ENCODE data around the gene AGAP1. TPM values are rescaled to one million over a fixed set of nuclear protein-coding genes. Genes with fewer than 3 reads are reported as not detected.

Gene AGAP1
- total and polyA plus RNA-seq, 4 donors, result 2.0 to 8.5 (median 5.4) TPM

GRCh38 chr2:235979753-235980435 lies 486.1 kb downstream of the AGAP1 start:
- TF ChIP-seq ATF3 (IDR thresholded peaks at IDR 0.05) (no peak), SP1 (IDR thresholded peaks at IDR 0.05) (no peak), HNF4A (conservative IDR thresholded peaks at IDR 0.05) (no peak), EGR1 (IDR thresholded peaks at IDR 0.05; ENCODE audit: low read depth in 2 of 2) (no peak), MAX (IDR thresholded peaks at IDR 0.05) (no peak), HNF4G (IDR thresholded peaks at IDR 0.05) (no peak), ZBTB33 (IDR thresholded peaks at IDR 0.05) (no peak), REST (IDR thresholded peaks at IDR 0.05) (no peak), FOXA1 (IDR thresholded peaks at IDR 0.05) (no peak), FOXA2 (IDR thresholded peaks at IDR 0.05) (no peak), RXRA (IDR thresholded peaks at IDR 0.05) (no peak), GABPA (IDR thresholded peaks at IDR 0.05 in 1 of 2, conservative IDR thresholded peaks at IDR 0.05 in 1 of 2) (no peak), NR2F2 (IDR thresholded peaks at IDR 0.05) (no peak), TAF1 (conservative IDR thresholded peaks at IDR 0.05) (no peak), RAD21 (IDR thresholded peaks at IDR 0.05) (no peak), JUND (IDR thresholded peaks at IDR 0.05) (no peak), CTCF (IDR thresholded peaks at IDR 0.05; ENCODE audit: low read depth, low read length, missing input control) (no peak), YY1 (IDR thresholded peaks at IDR 0.05) (no peak)
- H3K36me3 ChIP-seq (ENCODE audit: control insufficient read depth in 4 of 4, insufficient read depth in 3 of 4, low read depth in 1 of 4, low read length in 3 of 4), result peaks cover 0 to 5% (median 2%) of the 10 kb centered on the region in 4 donors
- 95% methylated on average over 15 of the region's 15 CpGs for WGBS
- no peaks in the 10 kb centered on the region for H3K27me3 ChIP-seq (ENCODE audit: control insufficient read depth in 4 of 4, insufficient read depth in 4 of 4, low read length in 3 of 4)
- no peaks in the 10 kb centered on the region for H3K4me1 ChIP-seq (ENCODE audit: control insufficient read depth in 4 of 4, insufficient read depth in 4 of 4, low read length in 3 of 4)
- H3K9ac ChIP-seq (ENCODE audit: low read depth in 1 of 2, low read length in 2 of 2), result no peak overlapping the region
- no peak for DNase-seq (ENCODE audit: low spot score)
- H3K9me3 ChIP-seq (ENCODE audit: control insufficient read depth in 4 of 4, low read length in 3 of 4), result no peaks in the 10 kb centered on the region
- H3K27ac ChIP-seq (ENCODE audit: low read depth in 1 of 2, low read length in 2 of 2), result no peak overlapping the region
- no peak overlapping the region for H3K4me3 ChIP-seq (ENCODE audit: low read depth in 1 of 3, low read length in 3 of 3)

Data from liver (tissue), 9 donors.